Activated naive CD4-positive, alpha-beta T cell treated with anti-CD3 and anti-CD28 coated beads, Interleukin-2, amount 50 U/mL, for 24 hours (primary cell): ENCODE measurements around the gene HMGXB4.

Source experiments
- H3K27ac Mint-ChIP-seq: one replicate; pipeline ENCODE4 v1.8.0; 2021; ENCODE audit warnings: mild to moderate bottlenecking, mixed read lengths
- H3K27me3 Mint-ChIP-seq: one replicate; pipeline ENCODE4 v1.8.0; 2021; ENCODE audit warnings: mixed read lengths
- H3K36me3 Mint-ChIP-seq: one replicate; pipeline ENCODE4 v1.8.0; 2021; ENCODE audit warnings: mixed read lengths
- H3K4me1 Mint-ChIP-seq: one replicate; pipeline ENCODE4 v1.8.0; 2021; ENCODE audit warnings: mixed read lengths
- H3K4me3 Mint-ChIP-seq: one replicate; pipeline ENCODE4 v1.8.0; 2021; ENCODE audit warnings: mild to moderate bottlenecking, mixed read lengths
- H3K9me3 Mint-ChIP-seq: one replicate; pipeline ENCODE4 v1.8.0; 2021; ENCODE audit warnings: mixed read lengths

HMGXB4 gene

GRCh38 chr22:35296051-35296450 lies 38.8 kb downstream of the HMGXB4 start:
- H3K27me3 Mint-ChIP-seq, result no peaks in the 10 kb centered on the region
- H3K9me3 Mint-ChIP-seq, result no peaks in the 10 kb centered on the region
- peaks cover 17% of the 10 kb centered on the region for H3K4me1 Mint-ChIP-seq
- H3K27ac Mint-ChIP-seq, result no peak overlapping the region
- H3K4me3 Mint-ChIP-seq, result no peak overlapping the region
- peaks cover 6% of the 10 kb centered on the region for H3K36me3 Mint-ChIP-seq

GRCh38 chr22:35299217-35299672 lies 42.0 kb downstream of the HMGXB4 start:
- H3K36me3 Mint-ChIP-seq, result peaks cover 3% of the 10 kb centered on the region
- no peaks in the 10 kb centered on the region for H3K27me3 Mint-ChIP-seq
- H3K4me1 Mint-ChIP-seq, result peaks cover 40% of the 10 kb centered on the region
- H3K4me3 Mint-ChIP-seq, result peak overlapping the region; percentile 95
- H3K9me3 Mint-ChIP-seq, result no peaks in the 10 kb centered on the region
- H3K27ac Mint-ChIP-seq, result peak overlapping the region; percentile 96

GRCh38 chr22:35299673-35300499 lies 42.6 kb downstream of the HMGXB4 start, which contains the start of gene TOM1:
TSS of gene TOM1 (plus strand) at chr22:35299894. CDS start at chr22:35299929, 35 bp downstream.
- Mint-ChIP-seq H3K36me3 (peaks cover 3% of the 10 kb centered on the region), H3K9me3 (no peaks in the 10 kb centered on the region), H3K27me3 (no peaks in the 10 kb centered on the region), H3K4me1 (peaks cover 44% of the 10 kb centered on the region), H3K4me3 (peak within 1 kb of the TSS; percentile 95), H3K27ac (peak within 1 kb of the TSS; percentile 96)

- Mint-ChIP-seq H3K27me3 (no peaks in the 10 kb centered on the region), H3K36me3 (peaks cover 3% of the 10 kb centered on the region), H3K4me3 (peak overlapping the region; percentile 95), H3K9me3 (no peaks in the 10 kb centered on the region), H3K27ac (peak overlapping the region; percentile 46), H3K4me1 (peaks cover 59% of the 10 kb centered on the region)
Observed at GRCh38 chr22:35301372-35301874, 44.1 kb downstream of the HMGXB4 start.

- Mint-ChIP-seq H3K27ac (peak overlapping the region; percentile 68), H3K9me3 (no peaks in the 10 kb centered on the region), H3K4me3 (peak overlapping the region; percentile 33), H3K36me3 (peaks cover 3% of the 10 kb centered on the region), H3K4me1 (peaks cover 76% of the 10 kb centered on the region), H3K27me3 (no peaks in the 10 kb centered on the region)
Observed at GRCh38 chr22:35303029-35303624, 45.8 kb downstream of the HMGXB4 start.

GRCh38 chr22:35305525-35306070 lies 48.3 kb downstream of the HMGXB4 start:
- peaks cover 87% of the 10 kb centered on the region for H3K4me1 Mint-ChIP-seq
- H3K27me3 Mint-ChIP-seq, result no peaks in the 10 kb centered on the region
- H3K36me3 Mint-ChIP-seq, result peaks cover 3% of the 10 kb centered on the region
- no peaks in the 10 kb centered on the region for H3K9me3 Mint-ChIP-seq
- H3K4me3 Mint-ChIP-seq, result no peak overlapping the region
- H3K27ac Mint-ChIP-seq, result no peak overlapping the region

GRCh38 chr22:35306350-35306967 lies 49.2 kb downstream of the HMGXB4 start:
- peak overlapping the region; percentile 84 for H3K27ac Mint-ChIP-seq
- peak overlapping the region; percentile 27 for H3K4me3 Mint-ChIP-seq
- peaks cover 89% of the 10 kb centered on the region for H3K4me1 Mint-ChIP-seq
- no peaks in the 10 kb centered on the region for H3K27me3 Mint-ChIP-seq
- H3K9me3 Mint-ChIP-seq, result no peaks in the 10 kb centered on the region
- H3K36me3 Mint-ChIP-seq, result peaks cover 3% of the 10 kb centered on the region

- Mint-ChIP-seq H3K4me3 (no peak overlapping the region), H3K27me3 (no peaks in the 10 kb centered on the region), H3K27ac (no peak overlapping the region), H3K9me3 (no peaks in the 10 kb centered on the region), H3K4me1 (peaks cover 92% of the 10 kb centered on the region), H3K36me3 (peaks cover 3% of the 10 kb centered on the region)
Observed at GRCh38 chr22:35307372-35307771, 50.1 kb downstream of the HMGXB4 start.

- Mint-ChIP-seq H3K4me3 (no peak overlapping the region), H3K36me3 (peaks cover 3% of the 10 kb centered on the region), H3K9me3 (no peaks in the 10 kb centered on the region), H3K27me3 (no peaks in the 10 kb centered on the region), H3K27ac (no peak overlapping the region), H3K4me1 (peaks cover 93% of the 10 kb centered on the region)
Observed at GRCh38 chr22:35307892-35308291, 50.6 kb downstream of the HMGXB4 start.

- Mint-ChIP-seq H3K27ac (peak overlapping the region; percentile 79), H3K4me3 (peak overlapping the region; percentile 60), H3K9me3 (no peaks in the 10 kb centered on the region), H3K36me3 (peaks cover 3% of the 10 kb centered on the region), H3K4me1 (peaks cover 93% of the 10 kb centered on the region), H3K27me3 (no peaks in the 10 kb centered on the region)
Observed at GRCh38 chr22:35308480-35309021, 51.3 kb downstream of the HMGXB4 start.

GRCh38 chr22:35310556-35311550 lies 53.6 kb downstream of the HMGXB4 start:
- H3K27ac Mint-ChIP-seq, result peak overlapping the region; percentile 30
- H3K36me3 Mint-ChIP-seq, result no peaks in the 10 kb centered on the region
- no peaks in the 10 kb centered on the region for H3K27me3 Mint-ChIP-seq
- H3K9me3 Mint-ChIP-seq, result no peaks in the 10 kb centered on the region
- H3K4me1 Mint-ChIP-seq, result peaks cover 88% of the 10 kb centered on the region
- peak overlapping the region; percentile 36 for H3K4me3 Mint-ChIP-seq

- H3K36me3 Mint-ChIP-seq, result no peaks in the 10 kb centered on the region
- no peak overlapping the region for H3K4me3 Mint-ChIP-seq
- H3K27ac Mint-ChIP-seq, result no peak overlapping the region
- H3K9me3 Mint-ChIP-seq, result no peaks in the 10 kb centered on the region
- H3K27me3 Mint-ChIP-seq, result no peaks in the 10 kb centered on the region
- H3K4me1 Mint-ChIP-seq, result peaks cover 84% of the 10 kb centered on the region
Observed at GRCh38 chr22:35311551-35311999, 54.3 kb downstream of the HMGXB4 start.

- Mint-ChIP-seq H3K27me3 (no peaks in the 10 kb centered on the region), H3K27ac (no peak overlapping the region)
Observed at GRCh38 chr22:35312198-35313059, 55.1 kb downstream of the HMGXB4 start.

More at GRCh38 chr22:35312198-35313059, 55.1 kb downstream of the HMGXB4 start:
- no peaks in the 10 kb centered on the region for H3K9me3 Mint-ChIP-seq
- no peaks in the 10 kb centered on the region for H3K36me3 Mint-ChIP-seq
- no peak overlapping the region for H3K4me3 Mint-ChIP-seq
- peaks cover 75% of the 10 kb centered on the region for H3K4me1 Mint-ChIP-seq
